HG03175 (cell line): Measurements from ENCODE around the gene DCAF8.

Experiments
- ATAC-seq: cut with Tn5 transposase; IDR thresholded peaks from one replicate; pipeline ENCODE4 v1.9.1; 2021; ENCODE audit warnings: mild to moderate bottlenecking, moderate library complexity; ENCODE audit not compliant: unreplicated experiment

Gene DCAF8

GRCh38 chr1:160227034-160227433, 35.3 kb downstream of the DCAF8 start:
- no peak for ATAC-seq

GRCh38 chr1:160226623-160227022, 35.7 kb downstream of the DCAF8 start:
- no peak for ATAC-seq

- no peak for ATAC-seq
These were observed 37.0 kb downstream of the DCAF8 start for GRCh38 chr1:160225345-160225744.

- no peak for ATAC-seq
These were observed 37.7 kb downstream of the DCAF8 start for GRCh38 chr1:160224606-160225005.

- no peak for ATAC-seq
These were observed 39.8 kb downstream of the DCAF8 start for GRCh38 chr1:160222546-160222945.

- ATAC-seq = no peak
These were observed 41.3 kb downstream of the DCAF8 start for GRCh38 chr1:160221089-160221488.

- no peak for ATAC-seq
These were observed 42.0 kb downstream of the DCAF8 start for GRCh38 chr1:160220301-160220700.

- no peak for ATAC-seq
These were observed 43.1 kb downstream of the DCAF8 start for GRCh38 chr1:160219062-160219929.

GRCh38 chr1:160217481-160218051, 44.8 kb downstream of the DCAF8 start:
- ATAC-seq = no peak

- no peak for ATAC-seq
These were observed 46.0 kb downstream of the DCAF8 start for GRCh38 chr1:160216301-160216700.

- ATAC-seq = no peak
These were observed 47.7 kb downstream of the DCAF8 start for GRCh38 chr1:160214481-160215140.

- no peak for ATAC-seq
These were observed 51.1 kb downstream of the DCAF8 start for GRCh38 chr1:160211046-160211790.

GRCh38 chr1:160210561-160210960, 51.8 kb downstream of the DCAF8 start:
- no peak for ATAC-seq

GRCh38 chr1:160209321-160210046, 52.9 kb downstream of the DCAF8 start:
- ATAC-seq = no peak

- no peak for ATAC-seq
These were observed 53.6 kb downstream of the DCAF8 start for GRCh38 chr1:160208557-160209320.

- no peak for ATAC-seq
These were observed 54.4 kb downstream of the DCAF8 start for GRCh38 chr1:160207771-160208556.

GRCh38 chr1:160207118-160207650, 55.2 kb downstream of the DCAF8 start:
- no peak for ATAC-seq

GRCh38 chr1:160206421-160207117, 55.8 kb downstream of the DCAF8 start:
- ATAC-seq = no peak
